Pancreas (tissue), 10 donors: ENCODE results near the gene MRGPRF. TPM values are rescaled to one million over a fixed set of nuclear protein-coding genes. Genes with fewer than 3 reads are reported as not detected.
A peak's percentile ranks its signal among the peaks of the same experiment; 100 is the strongest.

Experiments used
- ATAC-seq, 4 donors: fragments of 200-7000 bp; cut with Tn5 transposase; one replicate each; pipeline versions ENCODE4 v1.8.0 to v1.9.1; 2020; ENCODE audit warnings: mild to moderate bottlenecking in 4 of 4, moderate library complexity in 4 of 4
- DNase-seq, 6 donors: peaks; one replicate each; pipeline ENCODE4 v3.0.0-alpha.2; 2020
- FAIRE-seq: peaks from 2 replicates; lab custom pipeline; 2012; peaks lifted over from hg19 to GRCh38; lab: Jason Lieb, UNC
- H3K27ac ChIP-seq, 4 donors: fragments of 200-600 bp; sonication (generic); 1 replicate in 3 of 4; 2 replicates in 1 of 4; pipeline versions ENCODE4 v1.5.0 to v1.8.0; 2020
- H3K27me3 ChIP-seq, 4 donors: fragments of 200-600 bp; one replicate each; pipeline ENCODE4 v1.8.0; 2021
- H3K36me3 ChIP-seq, 3 donors: fragments of 200-600 bp; sonication (generic) in 1 of 3; one replicate each; pipeline versions ENCODE4 v1.5.0 to v1.8.0; 2020 to 2021
- H3K4me1 ChIP-seq, 3 donors: fragments of 200-600 bp; one replicate each; pipeline ENCODE4 v1.8.0; 2021
- H3K4me3 ChIP-seq, 4 donors: fragments of 200-600 bp; sonication (generic) in 2 of 4; one replicate each; pipeline versions ENCODE4 v1.5.0 to v1.8.0; 2020 to 2021
- H3K9me3 ChIP-seq, 4 donors: fragments of 200-600 bp; one replicate each; pipeline ENCODE4 v1.8.0; 2021
- CTCF ChIP-seq, 4 donors: fragments of 200-600 bp; sonication (generic) in 3 of 4; IDR thresholded peaks; one replicate each; pipeline versions ENCODE4 v1.5.0 to v1.8.0; 2021; ENCODE audit warnings: antibody characterized with exemption in 4 of 4
- WGBS, 2 donors: extraction: QIAGEN DNeasy Blood & Tissue Kit; methylation state at CpG; one replicate each; pipeline ENCODE4 v1.1.7; 2013; 5-methylcytosine and 5-hydroxymethylcytosine counted together
- intact Hi-C, 3 donors: fragments of 100-400 bp; cut with DNase I; formaldehyde crosslinking; loops; one replicate each; pipeline versions ENCODE4 v1.11.1 to v1.14.2; 2022
- polyA plus RNA-seq, 2 donors: library from polyadenylated mRNA; stranded (reverse); fragments of 200-250 nt; gene quantifications; one replicate each; pipeline ENCODE4 v1.2.3, GENCODE V29; 2013
- total RNA-seq, 6 donors: library from RNA; stranded (reverse); fragmentation: NEBNext Ultra II Directional in 4 of 6; extraction: Animal tissue kit (Norgen Biotek cat#: 25700) in 4 of 6; gene quantifications; one replicate each; pipeline versions ENCODE4 v1.2.1 to v1.2.4, GENCODE V29; 2021 to 2023
- donor health status: healthy with polysubstance abuse.
- donor health status: DM: no; HTN: no; CAD: no; lungs with moderate emphysema.
- donor health status: DM: no; HTN: no; CAD: no.
- donor health status: control.
- donor health status: control.
- donor health status: Bipolar disorder and iron deficiency.
- donor health status: DM: yes; HTN: yes; CAD: no.
- donor health status: DM: no; HTN: no; CAD: no.
- donor health status: DM: no; HTN: no; CAD: no.
- donor health status: DM: yes; HTN: yes; CAD: no.

MRGPRF gene
- total and polyA plus RNA-seq, 8 donors: 0.37 to 4.2 (median 1.6) TPM

- intact Hi-C loops: no loop called here
- 78 to 79% methylated on average over 9 of the region's 9 CpGs for WGBS, 2 donors
- FAIRE-seq (no peak), DNase-seq (peak in 2 of 6 donors; percentile 1 to 10), ATAC-seq (no peak)
- Histone ChIP-seq H3K4me1 (no peaks in the 10 kb centered on the region), H3K36me3 (no peaks in the 10 kb centered on the region), H3K27me3 (no peaks in the 10 kb centered on the region), H3K9me3 (no peaks in the 10 kb centered on the region), H3K4me3 (no peak overlapping the region), H3K27ac (no peak overlapping the region)
- TF ChIP-seq CTCF (IDR thresholded peaks at IDR 0.05): no peak
Measured at GRCh38 chr11:68966894-68967780, 45.9 kb downstream of the MRGPRF start.

- FAIRE-seq (no peak), DNase-seq (peak in 2 of 6 donors; percentile 10 to 36), ATAC-seq (no peak)
- H3K4me1 ChIP-seq: no peaks in the 10 kb centered on the region
- H3K9me3 ChIP-seq: no peaks in the 10 kb centered on the region
- 78 to 80% methylated on average over 15 of the region's 15 CpGs for WGBS, 2 donors
- H3K27ac ChIP-seq: no peak overlapping the region
- no peaks in the 10 kb centered on the region for H3K27me3 ChIP-seq
- intact Hi-C loops: no loop called here
- TF ChIP-seq CTCF (IDR thresholded peaks at IDR 0.05): no peak
- H3K36me3 ChIP-seq: no peaks in the 10 kb centered on the region
- no peak overlapping the region for H3K4me3 ChIP-seq
Measured at GRCh38 chr11:68965901-68966853, 46.9 kb downstream of the MRGPRF start.

- no peak for TF ChIP-seq CTCF (IDR thresholded peaks at IDR 0.05)
- Histone ChIP-seq H3K36me3 (no peaks in the 10 kb centered on the region), H3K9me3 (no peaks in the 10 kb centered on the region), H3K27ac (no peak overlapping the region), H3K27me3 (no peaks in the 10 kb centered on the region), H3K4me1 (no peaks in the 10 kb centered on the region), H3K4me3 (no peak overlapping the region)
- DNase-seq: peak in 1 of 6 donors; percentile 14
- ATAC-seq: peak in 1 of 4 donors; percentile 45
- intact Hi-C loops: no loop called here
- 86 to 92% methylated on average over 3 of the region's 3 CpGs for whole genome bisulfite sequencing, 2 donors
- FAIRE-seq: no peak
Measured at GRCh38 chr11:68963779-68964178, 49.3 kb downstream of the MRGPRF start.

GRCh38 chr11:68962527-68963250 lies 50.4 kb downstream of the MRGPRF start:
- no peak for ATAC-seq
- Histone ChIP-seq H3K9me3 (no peaks in the 10 kb centered on the region), H3K27me3 (no peaks in the 10 kb centered on the region), H3K27ac (no peak overlapping the region), H3K36me3 (no peaks in the 10 kb centered on the region), H3K4me1 (no peaks in the 10 kb centered on the region), H3K4me3 (no peak overlapping the region)
- intact Hi-C loops: no loop called here
- WGBS, 2 donors: 80 to 85% methylated on average over 16 of the region's 16 CpGs
- FAIRE-seq: no peak
- no peak for TF ChIP-seq CTCF (IDR thresholded peaks at IDR 0.05)
- peak in 1 of 6 donors; percentile 19 for DNase-seq
